Suprapubic skin (tissue), 4 donors: Measurements from ENCODE around the gene SLC25A42.

Source experiments
- CTCF ChIP-seq, 2 donors: fragments of 200-600 bp in 1 of 2; fragments of 450-650 bp in 1 of 2; sonication (generic) in 1 of 2; IDR thresholded peaks; one replicate each; pipeline ENCODE4 v1.5.1; 2016 to 2019; ENCODE audit warnings: antibody characterized with exemption in 2 of 2, mild to moderate bottlenecking in 1 of 2, moderate library complexity in 1 of 2
- EP300 ChIP-seq: sonication (generic); formaldehyde crosslinking; IDR thresholded peaks from one replicate; pipeline ENCODE4 v1.6.1; 2017; ENCODE audit warnings: antibody characterized with exemption
- POLR2A ChIP-seq, 2 donors: fragments of 450-650 bp; IDR thresholded peaks; one replicate each; pipeline ENCODE4 v1.6.1; 2017; ENCODE audit warnings: antibody characterized with exemption in 2 of 2, mild to moderate bottlenecking in 2 of 2, moderate library complexity in 2 of 2
- POLR2AphosphoS5 ChIP-seq, 3 donors: sonication (generic); formaldehyde crosslinking; IDR thresholded peaks; one replicate each; pipeline ENCODE4 v1.6.1; 2017; ENCODE audit warnings: antibody characterized with exemption in 3 of 3

GRCh38 chr19:19077103-19077502 lies 13.3 kb downstream of the SLC25A42 start:
- TF ChIP-seq CTCF (IDR thresholded peaks at IDR 0.05) (no peak), POLR2AphosphoS5 (IDR thresholded peaks at IDR 0.05) (no peak), EP300 (no peak), POLR2A (IDR thresholded peaks at IDR 0.05) (no peak)
